Activated naive CD4-positive, alpha-beta T cell treated with anti-CD3 and anti-CD28 coated beads, Interleukin-2, amount 10 ng/mL, durations not matched to agents 7 days and 5 days (primary cell): Measurements from ENCODE around the gene RDH12.
"Not testable (repeated sequence)": the region's sequence is repeated elsewhere in the genome, so short reads cannot be mapped to it uniquely, and the experiment has no call there.

Source experiments
- CTCF ChIA-PET: fragments of 350-600 bp; sonication (Branson Sonifier 250); formaldehyde crosslinking; loops from one replicate; lab custom pipeline; 2021; ENCODE audit warnings: antibody characterized with exemption; lab: Charles Lee
- DNase-seq: peaks from one replicate; pipeline ENCODE4 v3.0.0-alpha.2; 2020
- H3K27ac Mint-ChIP-seq: one replicate; pipeline ENCODE4 v1.8.0; 2021; ENCODE audit warnings: mild to moderate bottlenecking, moderate library complexity, mixed read lengths
- H3K27me3 Mint-ChIP-seq: one replicate; pipeline ENCODE4 v1.8.0; 2021; ENCODE audit warnings: mild to moderate bottlenecking, mixed read lengths
- H3K36me3 Mint-ChIP-seq: one replicate; pipeline ENCODE4 v1.8.0; 2021; ENCODE audit warnings: mixed read lengths
- H3K4me1 Mint-ChIP-seq: one replicate; pipeline ENCODE4 v1.8.0; 2021; ENCODE audit warnings: mixed read lengths
- H3K4me3 Mint-ChIP-seq: one replicate; pipeline ENCODE4 v1.8.0; 2021; ENCODE audit warnings: mild to moderate bottlenecking, moderate library complexity, mixed read lengths
- H3K9me3 Mint-ChIP-seq: one replicate; pipeline ENCODE4 v1.8.0; 2021; ENCODE audit warnings: mixed read lengths

RDH12 gene

GRCh38 chr14:67701492-67701891 is at the start of gene RDH12:
RDH12 (plus strand) TSS chr14:67701886; CDS start chr14:67722643, 20,757 bp downstream.
- H3K27me3 Mint-ChIP-seq, H3K9me3 Mint-ChIP-seq, H3K27ac Mint-ChIP-seq, H3K4me3 Mint-ChIP-seq, H3K36me3 Mint-ChIP-seq, H3K4me1 Mint-ChIP-seq, DNase-seq: not testable (repeated sequence)
- CTCF ChIA-PET, result interaction anchor here (1.4 to 5.8 kb wide), 4 partner anchors 32 to 274 kb away, joined by 4 to 51 read pairs (median 8); partner anchors contain the start of gene ARG2

DNA sequence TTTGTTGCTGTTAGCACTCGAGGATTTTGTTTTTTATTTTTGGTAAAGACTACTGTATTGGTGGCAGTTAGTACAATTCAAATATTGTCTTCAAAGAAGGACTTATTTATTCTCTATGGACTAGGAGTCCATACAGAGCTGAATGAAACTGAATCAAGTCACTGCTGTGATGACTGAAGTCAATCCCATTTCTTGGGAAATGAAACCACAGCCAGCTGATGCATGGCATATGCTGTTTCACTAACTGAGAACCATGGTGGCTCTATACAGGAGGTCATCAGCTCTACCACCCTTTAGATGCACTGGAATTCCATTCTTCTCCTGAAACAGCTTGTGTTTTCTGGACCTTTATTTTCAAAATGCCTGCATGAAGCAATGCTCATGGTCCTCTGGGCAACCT is 49.5 kb upstream of the RDH12 start:
- no peak for DNase-seq
- Mint-ChIP-seq H3K36me3 (peaks cover 35% of the 10 kb centered on the region), H3K27ac (no peak overlapping the region), H3K4me1 (no peaks in the 10 kb centered on the region), H3K4me3 (no peak overlapping the region), H3K27me3 (no peaks in the 10 kb centered on the region), H3K9me3 (no peaks in the 10 kb centered on the region)
- CTCF ChIA-PET, result no interaction called here

GRCh38 chr14:67653651-67654280 is 47.9 kb upstream of the RDH12 start:
- Mint-ChIP-seq H3K4me3 (no peak overlapping the region), H3K4me1 (no peaks in the 10 kb centered on the region), H3K36me3 (peaks cover 37% of the 10 kb centered on the region), H3K27ac (no peak overlapping the region), H3K27me3 (no peaks in the 10 kb centered on the region), H3K9me3 (no peaks in the 10 kb centered on the region)
- CTCF ChIA-PET, result interaction anchor here (1.3 to 1.6 kb wide), 3 partner anchors 13 to 224 kb away, joined by 3 to 5 read pairs (median 3); no protein-coding TSS in a partner anchor
- no peak for DNase-seq

GRCh38 chr14:67663633-67664032 is 38.1 kb upstream of the RDH12 start:
- Mint-ChIP-seq H3K27ac (no peak overlapping the region), H3K4me1 (peaks cover 22% of the 10 kb centered on the region), H3K36me3 (peaks cover 7% of the 10 kb centered on the region), H3K27me3 (no peaks in the 10 kb centered on the region), H3K4me3 (no peak overlapping the region), H3K9me3 (no peaks in the 10 kb centered on the region)
- no peak for DNase-seq
- CTCF ChIA-PET, result interaction anchor here (1.2 to 8.6 kb wide), 3 partner anchors 41 to 92 kb away, joined by 3 to 96 read pairs (median 4); partner anchors contain the start of gene ARG2

GRCh38 chr14:67665868-67666267 is 35.8 kb upstream of the RDH12 start:
- Mint-ChIP-seq H3K9me3 (no peaks in the 10 kb centered on the region), H3K27me3 (no peaks in the 10 kb centered on the region), H3K36me3 (peaks cover 2% of the 10 kb centered on the region), H3K27ac (no peak overlapping the region), H3K4me1 (peaks cover 30% of the 10 kb centered on the region), H3K4me3 (no peak overlapping the region)
- no peak for DNase-seq
- CTCF ChIA-PET, result interaction anchor here (0.5 to 8.6 kb wide), 13 partner anchors 9 to 153 kb away, joined by 3 to 96 read pairs (median 3); partner anchors contain the start of gene ARG2

- Mint-ChIP-seq H3K4me1 (peaks cover 32% of the 10 kb centered on the region), H3K4me3 (no peak overlapping the region), H3K36me3 (peaks cover 2% of the 10 kb centered on the region), H3K9me3 (no peaks in the 10 kb centered on the region), H3K27ac (no peak overlapping the region), H3K27me3 (no peaks in the 10 kb centered on the region)
- CTCF ChIA-PET, result interaction anchor here (0.6 to 8.6 kb wide), 20 partner anchors 11 to 247 kb away, joined by 3 to 96 read pairs (median 4); partner anchors contain the start of genes ARG2, PIGH and TMEM229B
- DNase-seq, result peak; percentile 45
Observed at GRCh38 chr14:67666750-67667449, 34.8 kb upstream of the RDH12 start.

- CTCF ChIA-PET, result interaction anchor here (0.8 to 8.6 kb wide), 7 partner anchors 12 to 142 kb away, joined by 3 to 96 read pairs (median 3); partner anchors contain the start of genes ARG2 and RDH12
- no peak overlapping the region for H3K4me3 Mint-ChIP-seq
- H3K27me3 Mint-ChIP-seq, result no peaks in the 10 kb centered on the region
- H3K9me3 Mint-ChIP-seq, result no peaks in the 10 kb centered on the region
- no peak overlapping the region for H3K27ac Mint-ChIP-seq
- no peak for DNase-seq
- H3K4me1 Mint-ChIP-seq, result peaks cover 39% of the 10 kb centered on the region
- H3K36me3 Mint-ChIP-seq, result peaks cover 3% of the 10 kb centered on the region
Observed at GRCh38 chr14:67668559-67668958, 33.1 kb upstream of the RDH12 start.

- peaks cover 37% of the 10 kb centered on the region for H3K4me1 Mint-ChIP-seq
- H3K9me3 Mint-ChIP-seq, result no peaks in the 10 kb centered on the region
- H3K27ac Mint-ChIP-seq, result no peak overlapping the region
Observed at GRCh38 chr14:67673451-67673850, 28.2 kb upstream of the RDH12 start.

GRCh38 chr14:67674139-67674479 is 27.6 kb upstream of the RDH12 start:
- peak overlapping the region; percentile 91 for H3K4me3 Mint-ChIP-seq
- H3K27me3 Mint-ChIP-seq, result no peaks in the 10 kb centered on the region
- H3K4me1 Mint-ChIP-seq, result peaks cover 30% of the 10 kb centered on the region
- peaks cover 25% of the 10 kb centered on the region for H3K36me3 Mint-ChIP-seq
- H3K9me3 Mint-ChIP-seq, result no peaks in the 10 kb centered on the region
- CTCF ChIA-PET, result interaction anchor here (1.4 to 2.1 kb wide), 3 partner anchors 20 to 90 kb away, joined by 4 to 11 read pairs (median 4); no protein-coding TSS in a partner anchor
- H3K27ac Mint-ChIP-seq, result peak overlapping the region; percentile 88
- DNase-seq, result peak; percentile 77

More at GRCh38 chr14:67673451-67673850, 28.2 kb upstream of the RDH12 start:
- Mint-ChIP-seq H3K36me3 (peaks cover 19% of the 10 kb centered on the region), H3K27me3 (no peaks in the 10 kb centered on the region), H3K4me3 (peak overlapping the region; percentile 91)
- no peak for DNase-seq
- CTCF ChIA-PET, result interaction anchor here (1.4 to 2.1 kb wide), 2 partner anchors 31 to 89 kb away, joined by 4 to 11 read pairs; no protein-coding TSS in a partner anchor

GRCh38 chr14:67674480-67675218 is 27.0 kb upstream of the RDH12 start, which contains the start of gene VTI1B:
VTI1B (minus strand) TSS chr14:67674632; CDS start chr14:67674489, 143 bp downstream.
- DNase-seq, result peak; percentile 83
- Mint-ChIP-seq H3K27me3 (no peaks in the 10 kb centered on the region), H3K4me1 (peaks cover 30% of the 10 kb centered on the region), H3K4me3 (peak within 1 kb of the TSS; percentile 91), H3K9me3 (no peaks in the 10 kb centered on the region), H3K36me3 (peaks cover 25% of the 10 kb centered on the region), H3K27ac (peak within 1 kb of the TSS; percentile 92)
- CTCF ChIA-PET, result interaction anchor here (0.5 to 2.1 kb wide), 4 partner anchors 12 to 30 kb away, joined by 4 to 11 read pairs (median 4); no protein-coding TSS in a partner anchor

DNA sequence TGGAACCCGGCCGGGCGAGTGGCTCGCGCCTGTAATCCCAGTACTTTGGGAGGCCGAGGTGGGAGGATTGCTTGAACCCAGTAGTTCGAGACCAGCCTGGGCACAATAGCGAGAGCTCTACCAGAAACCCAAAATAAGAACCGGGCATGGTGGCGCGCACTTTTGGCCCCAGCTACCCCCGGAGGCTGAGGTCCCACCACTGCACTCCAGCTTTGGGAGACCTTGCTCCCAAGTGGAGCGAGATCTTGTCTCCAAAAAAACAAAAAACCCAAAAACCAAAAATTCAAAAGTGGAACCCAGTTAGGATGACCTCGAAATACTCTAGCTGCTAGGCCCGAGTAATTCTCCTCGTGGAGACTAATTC is 26.5 kb upstream of the RDH12 start:
- no peaks in the 10 kb centered on the region for H3K9me3 Mint-ChIP-seq
- H3K36me3 Mint-ChIP-seq, result peaks cover 25% of the 10 kb centered on the region
- H3K4me3 Mint-ChIP-seq, result peak overlapping the region; percentile 91
- H3K27ac Mint-ChIP-seq, result peak overlapping the region; percentile 92
- no peak for DNase-seq
- CTCF ChIA-PET, result interaction anchor here (1.5 to 1.6 kb wide), 2 partner anchors 19 to 29 kb away, joined by 4 read pairs; no protein-coding TSS in a partner anchor
- peaks cover 36% of the 10 kb centered on the region for H3K4me1 Mint-ChIP-seq
- no peaks in the 10 kb centered on the region for H3K27me3 Mint-ChIP-seq

DNA sequence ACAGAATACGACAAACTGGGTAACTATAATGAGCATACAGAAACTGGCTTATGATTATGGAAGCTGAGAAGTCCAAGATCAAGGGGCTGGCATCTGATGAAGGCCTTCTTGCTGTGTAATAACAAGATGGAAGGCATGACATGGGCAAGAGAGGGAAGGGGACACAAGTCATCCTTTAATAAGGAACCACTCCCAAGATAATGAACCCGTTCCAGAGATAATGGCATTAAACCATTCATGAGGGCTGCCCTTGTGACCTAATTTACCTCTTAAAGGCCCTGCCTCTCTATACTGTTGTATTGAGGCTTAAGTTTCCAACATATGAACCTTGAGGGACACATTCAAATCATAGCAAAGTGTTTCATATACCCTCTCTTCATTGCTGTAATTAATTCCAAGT is 22.7 kb upstream of the RDH12 start:
- Mint-ChIP-seq H3K27me3 (no peaks in the 10 kb centered on the region), H3K4me3 (no peak overlapping the region), H3K4me1 (peaks cover 29% of the 10 kb centered on the region), H3K27ac (no peak overlapping the region), H3K36me3 (peaks cover 43% of the 10 kb centered on the region), H3K9me3 (no peaks in the 10 kb centered on the region)
- DNase-seq, result no peak
- CTCF ChIA-PET, result interaction anchor here (1.3 to 1.4 kb wide), 2 partner anchors 12 to 56 kb away, joined by 3 to 5 read pairs; no protein-coding TSS in a partner anchor

DNA sequence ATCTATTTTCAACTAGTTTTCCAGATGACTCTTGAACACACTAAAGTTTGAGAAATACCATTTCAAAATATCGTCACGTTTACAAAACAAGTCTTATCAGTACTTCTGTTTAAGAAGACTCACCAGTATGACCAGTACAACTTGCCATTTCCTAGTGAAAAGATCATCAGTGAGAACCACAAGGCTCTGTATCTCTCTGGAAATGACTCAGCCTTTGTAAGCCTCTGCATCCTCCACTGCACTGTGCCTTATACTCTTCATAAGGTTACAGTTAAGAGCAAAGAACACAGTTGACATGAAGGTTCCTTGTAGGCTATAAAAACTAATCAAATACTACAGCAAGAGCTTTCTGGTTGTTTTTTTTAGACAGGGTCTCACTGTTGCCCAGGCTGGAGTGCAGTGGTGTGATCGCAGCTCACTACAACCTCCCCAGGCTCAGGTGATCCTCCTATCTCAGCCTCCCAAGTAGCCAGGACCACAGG is 21.5 kb upstream of the RDH12 start:
- no peaks in the 10 kb centered on the region for H3K9me3 Mint-ChIP-seq
- CTCF ChIA-PET, result no interaction called here
- no peak overlapping the region for H3K4me3 Mint-ChIP-seq
- H3K36me3 Mint-ChIP-seq, result peaks cover 53% of the 10 kb centered on the region
- no peaks in the 10 kb centered on the region for H3K27me3 Mint-ChIP-seq
- H3K4me1 Mint-ChIP-seq, result peaks cover 29% of the 10 kb centered on the region
- peak overlapping the region; percentile 49 for H3K27ac Mint-ChIP-seq
- DNase-seq, result no peak
